AG09319 (cell line): Measurements from ENCODE around the gene BRD2.
A peak's percentile ranks its signal among the peaks of the same experiment; 100 is the strongest.

Experiments
- DNase-seq: peaks from one replicate; pipeline ENCODE4 v3.0.0-alpha.2; 2010; ENCODE audit warnings: low read depth; ENCODE audit errors: extremely low read depth
- TF ChIP-seq, protein P1 (sequence below): IDR thresholded peaks from 2 replicates; pipeline ENCODE4 v1.5.1; 2011; ENCODE audit warnings: low read depth, mild to moderate bottlenecking, inconsistent platforms, low read length, moderate library complexity

The BRD2 gene

DNA sequence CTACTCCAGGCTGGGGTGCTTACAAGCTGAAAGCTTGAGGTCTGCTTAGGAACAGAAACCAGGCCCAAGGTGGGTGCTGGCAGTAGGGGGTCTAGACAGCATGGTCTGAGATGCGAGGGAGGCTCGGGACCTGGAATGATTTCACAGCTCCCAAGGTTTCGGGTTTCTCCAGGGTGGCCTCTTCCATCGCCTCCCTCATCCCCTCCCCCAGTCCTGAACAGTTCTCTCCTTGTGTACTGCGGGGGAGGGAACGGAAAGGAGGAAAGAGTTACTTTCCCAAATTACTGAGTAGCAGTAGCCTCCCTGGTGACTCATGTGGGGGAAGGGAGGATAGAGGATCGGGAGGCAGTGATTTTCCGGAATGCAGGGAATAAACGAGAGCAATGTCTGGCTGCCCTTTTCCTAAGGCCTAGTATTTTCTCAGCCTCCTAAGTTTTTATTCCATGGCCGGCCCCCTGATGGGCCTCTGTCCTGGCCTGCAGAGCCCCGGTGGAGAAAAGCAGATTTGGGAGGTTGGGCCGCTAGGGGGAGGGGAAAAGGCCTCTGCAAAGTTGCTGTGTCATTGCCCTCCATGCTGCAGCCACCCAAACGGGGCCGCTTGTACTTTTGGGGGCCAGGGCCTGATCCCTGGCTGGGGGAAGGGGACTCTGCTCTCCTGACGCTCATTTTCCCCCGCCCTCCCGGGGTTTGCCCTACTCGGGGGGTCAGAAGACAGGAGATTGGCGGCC, 1.5 kb downstream of the BRD2 start:
- DNase-seq = peak; percentile 94
- TF ChIP-seq, protein P1, sequence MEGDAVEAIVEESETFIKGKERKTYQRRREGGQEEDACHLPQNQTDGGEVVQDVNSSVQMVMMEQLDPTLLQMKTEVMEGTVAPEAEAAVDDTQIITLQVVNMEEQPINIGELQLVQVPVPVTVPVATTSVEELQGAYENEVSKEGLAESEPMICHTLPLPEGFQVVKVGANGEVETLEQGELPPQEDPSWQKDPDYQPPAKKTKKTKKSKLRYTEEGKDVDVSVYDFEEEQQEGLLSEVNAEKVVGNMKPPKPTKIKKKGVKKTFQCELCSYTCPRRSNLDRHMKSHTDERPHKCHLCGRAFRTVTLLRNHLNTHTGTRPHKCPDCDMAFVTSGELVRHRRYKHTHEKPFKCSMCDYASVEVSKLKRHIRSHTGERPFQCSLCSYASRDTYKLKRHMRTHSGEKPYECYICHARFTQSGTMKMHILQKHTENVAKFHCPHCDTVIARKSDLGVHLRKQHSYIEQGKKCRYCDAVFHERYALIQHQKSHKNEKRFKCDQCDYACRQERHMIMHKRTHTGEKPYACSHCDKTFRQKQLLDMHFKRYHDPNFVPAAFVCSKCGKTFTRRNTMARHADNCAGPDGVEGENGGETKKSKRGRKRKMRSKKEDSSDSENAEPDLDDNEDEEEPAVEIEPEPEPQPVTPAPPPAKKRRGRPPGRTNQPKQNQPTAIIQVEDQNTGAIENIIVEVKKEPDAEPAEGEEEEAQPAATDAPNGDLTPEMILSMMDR = peak; percentile 14

DNA sequence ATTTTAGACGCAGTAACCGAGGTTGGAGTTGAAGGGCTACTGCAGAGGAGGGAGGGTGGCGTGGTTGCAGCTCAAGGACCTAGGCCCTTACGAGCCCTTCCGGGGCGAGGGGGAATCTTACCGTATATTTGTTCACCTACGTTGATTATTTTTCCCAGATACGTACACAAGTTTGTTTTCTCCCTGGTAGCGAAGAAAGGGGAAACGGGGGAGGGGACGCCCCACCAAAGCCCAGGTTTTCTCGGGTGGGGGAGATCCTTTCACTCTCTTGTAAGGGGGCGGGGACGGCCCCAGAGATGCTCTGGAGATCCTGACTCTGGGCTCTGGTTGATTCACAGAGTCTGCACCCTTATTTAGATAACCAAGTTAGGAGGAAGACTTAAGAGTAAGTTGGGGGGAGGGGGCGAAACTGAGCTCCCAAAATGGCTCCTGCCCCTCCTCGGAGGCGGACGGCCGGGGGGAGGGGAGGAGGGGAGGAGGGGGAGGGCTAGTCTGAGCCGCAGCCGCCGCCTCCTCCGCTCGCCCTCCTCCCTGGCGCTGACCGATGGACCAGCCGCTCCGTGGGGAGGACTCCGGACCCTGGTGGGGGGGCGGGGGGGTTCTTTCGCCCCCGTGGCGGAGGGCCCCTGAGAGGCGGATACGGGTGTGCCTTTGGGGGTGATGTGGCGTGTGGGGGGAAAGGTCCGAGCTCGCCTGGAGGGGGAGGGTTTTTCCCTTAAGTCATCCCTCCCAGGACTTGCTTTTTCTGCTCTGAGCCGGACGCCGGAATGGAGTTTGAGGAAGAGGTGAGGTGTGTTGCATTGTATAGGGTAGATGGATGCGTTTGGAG, 2.2 kb downstream of the BRD2 start:
- DNase-seq = peak; percentile 90
- TF ChIP-seq, protein P1 = no peak

DNA sequence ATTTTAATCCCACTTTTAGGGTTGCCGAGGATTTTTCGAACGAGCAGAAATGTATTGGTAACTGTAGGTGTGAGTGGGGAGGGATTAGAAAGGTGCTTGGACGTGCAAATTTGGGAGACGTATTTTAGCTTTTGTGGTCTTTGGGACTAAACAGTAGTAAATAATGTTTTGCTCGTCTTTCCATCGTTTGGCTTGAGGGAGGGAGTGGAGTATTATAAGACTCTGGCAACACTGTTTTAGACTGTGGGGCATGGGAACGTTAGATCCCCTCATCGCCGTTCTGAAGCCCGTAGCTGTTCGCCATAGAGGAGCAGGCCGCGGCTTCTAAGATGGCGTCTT, 2.8 kb downstream of the BRD2 start:
- TF ChIP-seq, protein P1 = no peak

DNA sequence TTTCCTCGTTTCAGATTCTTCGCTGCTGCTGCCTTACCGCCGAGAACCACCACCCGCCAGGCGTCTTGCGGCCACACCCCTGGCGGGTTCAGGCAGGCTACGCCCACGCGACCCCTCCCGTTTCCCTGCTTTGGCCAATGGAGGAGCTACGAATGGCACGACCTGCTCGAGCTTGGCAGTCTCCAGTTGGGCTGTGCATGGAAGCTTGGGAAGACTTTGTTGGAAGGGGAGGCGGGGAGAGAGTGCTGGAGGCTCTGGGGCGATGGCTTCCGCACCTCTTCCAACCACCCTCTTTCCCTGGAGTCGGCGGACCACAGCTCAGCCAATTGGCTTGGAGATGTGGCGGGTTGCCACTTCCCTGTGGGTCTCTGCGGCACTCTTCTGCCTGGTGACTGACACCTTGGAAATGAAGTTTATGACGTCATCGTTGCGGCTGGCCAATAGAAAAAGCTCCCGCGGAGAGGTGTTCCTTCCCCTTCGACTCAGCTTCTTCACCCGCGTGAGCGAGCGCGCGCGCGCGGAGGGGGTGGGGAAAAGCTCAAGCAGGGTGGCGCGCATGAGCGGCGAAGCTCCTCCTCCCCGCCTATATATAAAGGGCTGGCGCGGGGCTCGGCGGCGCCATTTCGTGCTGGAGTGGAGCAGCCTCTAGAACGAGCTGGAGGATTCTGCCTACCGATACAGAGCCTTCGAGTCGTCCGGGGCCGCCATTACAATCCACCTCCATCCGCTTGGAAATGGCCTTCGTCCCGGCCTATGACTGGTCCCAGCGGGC, 3.4 kb downstream of the BRD2 start:
- DNase-seq = peak; percentile 100
- TF ChIP-seq, protein P1 = no peak

More for the DNA sequence above, 2.8 kb downstream of the BRD2 start:
- DNase-seq = no peak

DNA sequence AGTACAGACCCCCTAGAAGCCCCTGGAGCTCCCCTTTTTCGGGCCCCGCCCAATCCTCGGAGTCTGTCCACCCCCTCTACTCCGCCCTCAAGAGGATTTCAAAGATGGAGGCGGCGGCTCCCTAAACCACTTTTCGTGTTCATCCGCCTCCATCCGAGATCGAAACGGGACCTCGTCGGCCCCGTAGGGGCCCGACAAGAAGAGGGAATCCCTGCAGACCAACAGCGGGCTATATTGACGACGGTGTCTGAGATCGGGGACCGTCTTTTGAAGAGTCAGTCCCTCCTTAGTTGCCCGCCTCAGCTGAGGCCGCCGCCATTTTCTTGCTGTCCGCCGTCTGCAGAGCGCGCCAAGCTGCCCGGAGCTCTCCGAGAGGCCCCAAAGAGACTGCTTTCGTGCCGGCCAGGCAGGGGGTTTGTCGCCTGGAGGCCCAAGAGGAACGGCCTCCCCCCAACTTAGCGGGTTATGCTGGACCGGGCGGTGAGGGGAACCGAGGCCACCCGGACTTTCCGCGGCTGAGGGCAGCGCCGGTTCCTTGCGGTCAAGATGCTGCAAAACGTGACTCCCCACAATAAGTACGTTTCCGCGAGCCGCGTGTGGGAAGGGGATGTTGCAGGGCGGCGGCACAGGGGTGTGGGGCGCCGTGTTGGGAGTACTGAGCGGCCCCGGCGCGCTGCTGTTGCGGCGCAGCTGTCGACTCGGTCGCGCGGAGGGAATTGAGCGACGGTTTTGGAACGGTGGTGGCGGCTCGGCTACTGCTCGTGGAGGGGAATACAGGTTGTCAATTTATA, 4.2 kb downstream of the BRD2 start:
- TF ChIP-seq, protein P1 = no peak
- no peak for DNase-seq

DNA sequence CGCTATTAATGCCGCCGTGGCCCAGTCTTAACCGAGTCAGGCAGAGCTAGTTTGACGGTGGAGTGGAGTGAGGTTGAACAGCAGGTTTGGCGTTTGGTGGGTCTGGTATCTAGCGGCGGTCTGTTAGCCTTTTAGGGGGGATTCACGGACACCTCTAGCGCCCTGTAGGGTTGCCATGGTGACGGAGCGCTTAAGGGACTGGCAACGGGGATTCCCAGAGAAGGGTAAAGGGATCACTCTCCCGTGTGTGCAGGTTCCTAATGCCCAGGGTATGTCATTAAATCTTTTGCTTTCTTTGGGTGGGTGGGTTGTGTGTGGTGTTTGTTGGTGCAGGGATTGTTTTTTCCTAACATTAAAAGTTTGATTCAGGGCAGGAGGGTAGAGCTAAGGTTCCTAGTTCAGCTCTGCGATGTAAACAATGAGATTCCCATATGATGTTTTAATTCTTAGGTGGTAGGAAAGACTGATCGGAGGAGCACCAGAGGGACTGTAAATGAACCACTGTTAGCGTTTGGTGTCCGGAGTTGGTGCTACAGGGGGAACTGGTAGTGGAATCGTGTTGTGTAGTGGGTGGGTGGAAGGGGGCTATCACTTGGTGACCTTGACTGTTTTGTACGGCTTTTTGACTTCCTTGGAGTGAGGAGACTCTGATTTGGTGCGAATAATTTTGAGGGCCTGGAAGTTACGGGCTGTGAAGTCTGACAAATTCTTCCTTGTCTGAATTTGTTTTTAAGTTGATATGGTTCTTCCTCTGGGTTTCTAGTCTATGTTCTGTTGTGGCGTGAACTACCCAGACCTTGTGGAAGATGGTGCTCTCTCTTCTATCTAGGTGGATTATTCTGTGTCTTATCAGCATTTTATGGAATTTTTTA, 5.0 kb downstream of the BRD2 start:
- TF ChIP-seq, protein P1 = no peak
- DNase-seq = no peak
